Natural killer cell (primary cell): ENCODE results near the gene CD40LG. TPM values are rescaled to one million over a fixed set of nuclear protein-coding genes. Genes with fewer than 3 reads are reported as not detected.

ENCODE experiments used
- ATAC-seq, 3 donors: fragments of 150-1000 bp in 2 of 3; fragments of 200-7000 bp in 1 of 3; cut with Tn5 transposase; 1 replicate in 1 of 3; 2 replicates in 2 of 3; pipeline ENCODE4 v1.10.0; 2021; ENCODE audit warnings: mild to moderate bottlenecking in 2 of 3, moderate library complexity in 2 of 3
- DNase-seq, 2 donors: peaks; one replicate each; pipeline versions ENCODE4 v3.0.0 to v3.0.0-alpha.2; 2013 to 2021; ENCODE audit warnings: mixed read lengths in 1 of 2
- H3K27ac ChIP-seq: one replicate; pipeline ENCODE4 v1.5.1; 2013; ENCODE audit warnings: mild to moderate bottlenecking, low read length
- H3K27me3 ChIP-seq: one replicate; pipeline ENCODE4 v1.6.1; 2013; ENCODE audit warnings: low read length; ENCODE audit not compliant: control insufficient read depth, insufficient read depth
- H3K36me3 ChIP-seq: one replicate; pipeline ENCODE4 v1.6.1; 2013; ENCODE audit warnings: low read length; ENCODE audit not compliant: control insufficient read depth, insufficient read depth
- H3K4me1 ChIP-seq: one replicate; pipeline ENCODE4 v1.6.1; 2013; ENCODE audit warnings: low read length; ENCODE audit not compliant: control insufficient read depth, insufficient read depth
- H3K4me3 ChIP-seq: one replicate; pipeline ENCODE4 v1.5.1; 2013; ENCODE audit warnings: low read length
- H3K9me3 ChIP-seq: one replicate; pipeline ENCODE4 v1.6.1; 2013; ENCODE audit warnings: low read length; ENCODE audit not compliant: control insufficient read depth, insufficient read depth
- H3K27ac Mint-ChIP-seq, 2 donors: one replicate each; pipeline ENCODE4 v1.8.0; 2022; ENCODE audit warnings: mild to moderate bottlenecking in 2 of 2, mixed read lengths in 2 of 2, moderate library complexity in 1 of 2
- H3K27me3 Mint-ChIP-seq, 2 donors: one replicate each; pipeline ENCODE4 v1.8.0; 2022; ENCODE audit warnings: low read depth in 2 of 2, mixed read lengths in 2 of 2
- H3K36me3 Mint-ChIP-seq: one replicate; pipeline ENCODE4 v1.8.0; 2022; ENCODE audit warnings: mixed read lengths
- H3K4me1 Mint-ChIP-seq, 2 donors: one replicate each; pipeline ENCODE4 v1.8.0; 2022; ENCODE audit warnings: mixed read lengths in 2 of 2
- H3K4me3 Mint-ChIP-seq: one replicate; pipeline ENCODE4 v1.8.0; 2022; ENCODE audit warnings: mild to moderate bottlenecking, moderate library complexity, mixed read lengths
- H3K9me3 Mint-ChIP-seq, 2 donors: one replicate each; pipeline ENCODE4 v1.8.0; 2022; ENCODE audit warnings: mixed read lengths in 2 of 2
- WGBS: methylation state at CpG from one replicate; pipeline ENCODE4 v1.1.7; 2013; ENCODE audit warnings: missing lambda C conversion rate; ENCODE audit not compliant: insufficient coverage; 5-methylcytosine and 5-hydroxymethylcytosine counted together
- intact Hi-C: fragments of 100-400 bp; cut with micrococcal nuclease; formaldehyde crosslinking; loops from one replicate; pipeline ENCODE4 v1.14.2; 2022
- total RNA-seq, 4 donors: library from RNA; stranded (reverse); fragments of 120-200 nt in 1 of 4; gene quantifications; one replicate each; pipeline versions ENCODE4 v1.2.3 to v1.2.4, GENCODE V29; 2013 to 2022
- TF ChIP-seq, protein P1 (sequence below): fragments of 200-600 bp; IDR thresholded peaks from one replicate; pipeline ENCODE4 v1.8.0; 2022; ENCODE audit warnings: antibody characterized with exemption

CD40LG gene
- total RNA-seq, 3 donors from 2014 or later (not counting 1 experiment from before 2014, with no cell fraction given) = 0.77 to 1.5 TPM; not detected in 1

DNA sequence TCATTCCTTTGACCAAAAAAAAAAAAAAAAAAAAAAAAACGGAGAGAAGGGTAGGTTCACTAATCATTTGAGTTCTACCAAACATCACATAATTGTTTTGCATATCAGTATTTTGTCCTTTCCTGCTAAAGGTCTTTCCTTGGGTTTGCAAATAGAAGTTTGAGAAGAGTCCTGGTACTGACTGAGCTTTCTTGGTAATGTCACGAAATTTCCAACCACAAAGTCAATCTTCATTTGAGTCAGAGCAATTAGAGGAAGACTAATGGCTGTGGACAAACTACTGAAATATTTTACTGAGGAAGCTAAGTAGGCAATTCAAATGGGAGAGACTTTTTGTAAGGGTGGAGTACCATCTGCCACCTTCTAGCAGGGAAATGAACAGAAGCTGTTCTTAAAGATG, 21.7 kb upstream of the CD40LG start:
- Mint-ChIP-seq H3K36me3 (no peaks in the 10 kb centered on the region), H3K9me3 (no peaks in the 10 kb centered on the region), H3K27me3 (no peaks in the 10 kb centered on the region), H3K27ac (no peak overlapping the region), H3K4me3 (peak overlapping the region; percentile 75), H3K4me1 (peaks cover 68 to 70% of the 10 kb centered on the region in 2 donors)
- DNase-seq (no peak), ATAC-seq (no peak)
- Histone ChIP-seq H3K4me1 (peaks cover 52% of the 10 kb centered on the region), H3K36me3 (no peaks in the 10 kb centered on the region), H3K27me3 (no peaks in the 10 kb centered on the region), H3K9me3 (no peaks in the 10 kb centered on the region), H3K4me3 (no peak overlapping the region), H3K27ac (no peak overlapping the region)
- TF ChIP-seq, protein P1, sequence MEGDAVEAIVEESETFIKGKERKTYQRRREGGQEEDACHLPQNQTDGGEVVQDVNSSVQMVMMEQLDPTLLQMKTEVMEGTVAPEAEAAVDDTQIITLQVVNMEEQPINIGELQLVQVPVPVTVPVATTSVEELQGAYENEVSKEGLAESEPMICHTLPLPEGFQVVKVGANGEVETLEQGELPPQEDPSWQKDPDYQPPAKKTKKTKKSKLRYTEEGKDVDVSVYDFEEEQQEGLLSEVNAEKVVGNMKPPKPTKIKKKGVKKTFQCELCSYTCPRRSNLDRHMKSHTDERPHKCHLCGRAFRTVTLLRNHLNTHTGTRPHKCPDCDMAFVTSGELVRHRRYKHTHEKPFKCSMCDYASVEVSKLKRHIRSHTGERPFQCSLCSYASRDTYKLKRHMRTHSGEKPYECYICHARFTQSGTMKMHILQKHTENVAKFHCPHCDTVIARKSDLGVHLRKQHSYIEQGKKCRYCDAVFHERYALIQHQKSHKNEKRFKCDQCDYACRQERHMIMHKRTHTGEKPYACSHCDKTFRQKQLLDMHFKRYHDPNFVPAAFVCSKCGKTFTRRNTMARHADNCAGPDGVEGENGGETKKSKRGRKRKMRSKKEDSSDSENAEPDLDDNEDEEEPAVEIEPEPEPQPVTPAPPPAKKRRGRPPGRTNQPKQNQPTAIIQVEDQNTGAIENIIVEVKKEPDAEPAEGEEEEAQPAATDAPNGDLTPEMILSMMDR = no peak
- WGBS = no CpG with 5 or more reads among the region's 2 CpGs
- intact Hi-C loops = loop anchor here (5.0 kb wide), 1 partner anchor 39 kb away; no protein-coding TSS in a partner anchor

DNA sequence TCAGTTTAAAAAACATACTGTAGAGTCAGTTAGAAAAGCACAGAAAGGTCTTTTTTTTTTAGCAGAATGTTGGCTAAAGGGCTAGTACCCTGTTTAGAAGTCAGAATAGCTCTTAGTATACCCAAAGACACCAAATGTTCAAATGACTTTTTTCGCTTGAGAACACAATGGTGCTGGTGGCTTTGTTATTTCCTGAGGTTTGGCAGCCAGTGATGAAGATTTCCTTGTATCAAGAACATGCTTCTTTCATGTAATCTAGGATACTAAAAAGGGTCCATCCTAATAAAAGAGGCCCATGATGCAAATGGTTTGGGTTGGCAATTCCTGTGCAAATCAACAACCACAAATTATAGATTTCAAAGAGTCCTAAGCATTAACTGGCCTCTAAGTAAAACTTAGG, 21.1 kb upstream of the CD40LG start:
- H3K36me3 Mint-ChIP-seq = no peaks in the 10 kb centered on the region
- ATAC-seq (peak in 1 of 3 donors; percentile 29), DNase-seq (peak in 1 of 2 donors; percentile 28)
- H3K4me1 ChIP-seq = peaks cover 52% of the 10 kb centered on the region
- H3K4me1 Mint-ChIP-seq = peaks cover 68 to 70% of the 10 kb centered on the region in 2 donors
- WGBS = no CpG with 5 or more reads among the region's 1 CpG
- peak overlapping the region; percentile 74 for H3K4me3 Mint-ChIP-seq
- no peaks in the 10 kb centered on the region for H3K9me3 Mint-ChIP-seq
- H3K27me3 ChIP-seq = no peaks in the 10 kb centered on the region
- TF ChIP-seq, protein P1 = no peak
- H3K27me3 Mint-ChIP-seq = no peaks in the 10 kb centered on the region
- H3K4me3 ChIP-seq = no peak overlapping the region
- peak overlapping the region; percentile 64 to 71 for H3K27ac Mint-ChIP-seq
- no peaks in the 10 kb centered on the region for H3K36me3 ChIP-seq
- no peaks in the 10 kb centered on the region for H3K9me3 ChIP-seq
- peak overlapping the region; percentile 33 for H3K27ac ChIP-seq
- intact Hi-C loops = loop anchor here (5.0 kb wide), 1 partner anchor 40 kb away; no protein-coding TSS in a partner anchor

DNA sequence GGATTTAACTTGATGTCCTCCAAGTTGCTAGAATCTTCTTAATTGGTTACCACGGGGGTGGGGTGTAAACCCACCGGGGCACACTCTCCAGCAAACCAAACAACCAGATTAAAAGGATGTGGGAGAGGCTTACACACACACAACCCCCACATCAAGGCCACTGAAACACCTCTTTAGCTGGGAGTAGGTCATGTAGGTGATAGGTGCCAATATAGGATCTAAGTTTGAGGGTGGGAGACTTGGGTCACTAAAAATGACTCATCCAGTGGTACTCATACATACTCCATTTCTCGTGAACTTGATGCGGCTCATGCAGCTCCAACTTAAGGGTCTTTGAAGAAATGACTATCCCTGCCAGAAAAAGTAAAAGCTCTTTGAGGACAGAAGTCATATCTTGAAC, 20.5 kb upstream of the CD40LG start:
- Histone ChIP-seq H3K36me3 (no peaks in the 10 kb centered on the region), H3K4me1 (peaks cover 52% of the 10 kb centered on the region), H3K9me3 (no peaks in the 10 kb centered on the region), H3K27me3 (no peaks in the 10 kb centered on the region), H3K27ac (peak overlapping the region; percentile 33), H3K4me3 (no peak overlapping the region)
- peak overlapping the region; percentile 64 to 71 for H3K27ac Mint-ChIP-seq
- no CpG with 5 or more reads among the region's 4 CpGs for WGBS
- H3K4me1 Mint-ChIP-seq = peaks cover 68 to 70% of the 10 kb centered on the region in 2 donors
- H3K4me3 Mint-ChIP-seq = peak overlapping the region; percentile 74
- ATAC-seq (peak; percentile 43 to 64 (median 56)), DNase-seq (peak in 1 of 2 donors; percentile 56)
- intact Hi-C loops = loop anchor here (5.0 kb wide), 1 partner anchor 40 kb away; no protein-coding TSS in a partner anchor
- H3K27me3 Mint-ChIP-seq = peaks cover 0 to 3% of the 10 kb centered on the region in 2 donors
- TF ChIP-seq, protein P1 = no peak
- H3K36me3 Mint-ChIP-seq = no peaks in the 10 kb centered on the region
- H3K9me3 Mint-ChIP-seq = no peaks in the 10 kb centered on the region
